IPS DF 19.7 (cell line): ENCODE measurements around the gene DHTKD1.
"Not testable (repeated sequence)": the region's sequence is repeated elsewhere in the genome, so short reads cannot be mapped to it uniquely, and the experiment has no call there.

Experiments used
- DNase-seq: peaks from one replicate; pipeline ENCODE4 v3.0.0-alpha.2; 2013; ENCODE audit warnings: low read depth, low spot score

DHTKD1 gene

GRCh38 chr10:12150163-12150562, 81.4 kb downstream of the DHTKD1 start:
- no peak for DNase-seq

- no peak for DNase-seq
Measured at GRCh38 chr10:12154516-12154915, 85.8 kb downstream of the DHTKD1 start.

- no peak for DNase-seq
Measured at GRCh38 chr10:12156367-12157123, 87.8 kb downstream of the DHTKD1 start.

GRCh38 chr10:12158111-12158510, 89.4 kb downstream of the DHTKD1 start:
- no peak for DNase-seq

GRCh38 chr10:12160664-12161063, 91.9 kb downstream of the DHTKD1 start:
- no peak for DNase-seq

- no peak for DNase-seq
Measured at GRCh38 chr10:12162927-12163326, 94.2 kb downstream of the DHTKD1 start.

GRCh38 chr10:12164085-12164484, 95.3 kb downstream of the DHTKD1 start:
- DNase-seq, result no peak

GRCh38 chr10:12165036-12165435, 96.3 kb downstream of the DHTKD1 start:
- no peak for DNase-seq

- no peak for DNase-seq
Measured at GRCh38 chr10:12165999-12166775, 97.4 kb downstream of the DHTKD1 start.

- DNase-seq, result not testable (repeated sequence)
Measured at GRCh38 chr10:12171512-12171911, 102.8 kb downstream of the DHTKD1 start.
